A172 (cell line): ENCODE data around the gene GUCA2A. TPM values are rescaled to one million over a fixed set of nuclear protein-coding genes. Genes with fewer than 3 reads are reported as not detected.
"Not testable (repeated sequence)": the region's sequence is repeated elsewhere in the genome, so short reads cannot be mapped to it uniquely, and the experiment has no call there.

Source experiments
- DNase-seq: peaks from one replicate; pipeline ENCODE4 v3.0.0-alpha.2; 2015; ENCODE audit warnings: low spot score
- total RNA-seq: library from RNA; depleted of rRNA; stranded (reverse); fragments of >200 nt; shearing (Covaris generic); gene quantifications from 2 replicates; pipeline ENCODE4 v1.2.3, GENCODE V29; 2014; rRNA removed

Gene GUCA2A, protein sequence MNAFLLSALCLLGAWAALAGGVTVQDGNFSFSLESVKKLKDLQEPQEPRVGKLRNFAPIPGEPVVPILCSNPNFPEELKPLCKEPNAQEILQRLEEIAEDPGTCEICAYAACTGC
- not detected in 2 replicates for total RNA-seq

DNA sequence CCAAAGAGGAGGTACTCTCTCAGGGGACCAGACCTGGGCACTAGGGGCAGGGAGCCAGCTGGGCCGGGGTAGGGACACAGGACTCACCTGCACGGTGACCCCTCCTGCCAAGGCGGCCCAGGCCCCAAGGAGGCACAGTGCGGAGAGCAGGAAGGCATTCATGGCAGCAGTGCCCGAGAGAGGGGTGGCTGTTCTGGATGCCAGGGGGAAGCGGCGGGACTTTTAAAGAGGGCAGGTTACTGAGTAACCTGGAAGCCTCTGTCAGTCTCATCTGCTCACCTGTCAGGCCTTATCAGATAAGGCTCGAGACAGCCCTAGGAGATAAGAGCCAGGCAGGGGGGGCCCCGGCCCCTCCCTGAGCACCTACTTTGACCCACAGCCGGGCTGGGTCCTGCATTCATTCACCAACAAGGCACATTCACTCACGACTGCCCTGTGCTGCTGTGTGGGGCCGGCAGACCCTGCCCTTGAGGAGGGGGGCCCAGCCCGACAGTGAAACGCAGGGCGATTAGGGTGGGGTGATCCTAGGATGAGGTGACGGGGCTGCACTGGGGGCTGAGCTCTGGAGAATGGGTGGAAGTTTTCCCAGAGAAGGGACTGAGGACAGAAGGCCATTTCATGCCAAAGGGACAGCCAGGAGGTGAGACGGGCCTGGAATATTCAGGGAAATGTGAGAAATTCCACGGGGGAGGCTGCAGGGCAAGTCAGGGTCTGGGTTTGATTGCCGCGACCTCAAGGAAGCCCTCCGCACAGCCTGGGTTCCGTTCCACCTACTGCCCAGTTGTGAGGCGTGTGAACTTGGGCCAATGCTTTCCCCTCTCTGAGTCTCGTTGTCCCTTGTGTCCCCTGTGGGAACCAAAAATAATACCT is at the start of gene GUCA2A:
TSS of gene GUCA2A (minus strand) at position 195 of the 870 bp plus-strand sequence. CDS start at position 162, 33 bp downstream.
- no peak for DNase-seq

DNA sequence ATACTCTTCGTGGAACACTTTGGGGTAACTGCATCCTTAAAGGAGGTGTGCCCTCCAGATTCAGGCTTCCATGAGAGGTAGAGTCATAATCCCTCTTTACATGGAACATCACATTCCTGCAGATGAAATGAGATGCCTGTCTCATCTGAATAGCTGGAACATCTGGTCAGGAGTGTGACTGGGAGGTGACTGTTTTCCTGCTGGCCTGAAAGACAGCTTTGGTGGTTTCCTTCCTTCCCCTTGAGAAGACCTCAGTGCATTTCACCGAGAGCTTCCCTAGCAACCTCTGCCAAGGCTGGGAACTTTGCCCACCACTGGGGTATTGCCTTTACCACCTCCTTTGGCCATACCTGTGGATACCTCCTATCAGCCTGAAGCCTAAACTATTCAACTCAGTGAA is 46.7 kb upstream of the GUCA2A start:
- DNase-seq: no peak

GRCh38 chr1:42210421-42211133 is 46.0 kb upstream of the GUCA2A start:
- DNase-seq: no peak

DNA sequence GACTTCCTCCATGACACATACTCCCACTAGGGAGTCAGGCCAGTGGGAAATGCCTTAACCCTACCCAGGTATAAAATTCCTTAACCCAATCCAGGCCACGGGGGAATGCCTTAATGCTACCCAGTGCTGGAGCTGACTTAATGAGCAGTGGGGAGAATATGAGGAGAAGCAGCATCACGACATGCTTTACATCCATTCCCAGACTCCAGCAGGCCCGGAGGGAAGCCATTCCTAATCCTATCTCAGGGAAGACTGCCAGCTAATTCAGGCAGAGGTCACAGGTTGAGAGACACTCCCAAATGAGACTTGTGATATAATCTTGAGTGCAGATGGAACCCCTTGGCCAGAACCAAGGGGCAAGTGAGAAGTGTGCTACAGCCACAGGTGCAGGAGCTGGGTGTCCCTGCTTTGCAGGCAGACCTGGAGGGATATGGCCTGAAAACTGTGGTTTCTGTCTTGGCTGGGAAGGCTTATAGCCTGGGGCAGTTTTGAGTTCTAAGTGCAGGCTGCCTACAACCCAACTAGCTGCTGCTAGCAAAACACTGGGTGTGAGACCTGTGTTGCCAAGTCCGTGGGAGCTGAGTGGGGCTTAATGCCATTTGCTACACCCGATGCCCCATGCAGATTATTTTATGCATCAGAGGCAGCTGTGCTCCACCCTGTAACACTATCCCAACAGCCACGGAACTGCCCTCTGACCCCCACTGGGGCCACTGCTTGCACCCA is 45.1 kb upstream of the GUCA2A start:
- no peak for DNase-seq

- DNase-seq: not testable (repeated sequence)
These were observed 42.4 kb upstream of the GUCA2A start for GRCh38 chr1:42206930-42207329.

DNA sequence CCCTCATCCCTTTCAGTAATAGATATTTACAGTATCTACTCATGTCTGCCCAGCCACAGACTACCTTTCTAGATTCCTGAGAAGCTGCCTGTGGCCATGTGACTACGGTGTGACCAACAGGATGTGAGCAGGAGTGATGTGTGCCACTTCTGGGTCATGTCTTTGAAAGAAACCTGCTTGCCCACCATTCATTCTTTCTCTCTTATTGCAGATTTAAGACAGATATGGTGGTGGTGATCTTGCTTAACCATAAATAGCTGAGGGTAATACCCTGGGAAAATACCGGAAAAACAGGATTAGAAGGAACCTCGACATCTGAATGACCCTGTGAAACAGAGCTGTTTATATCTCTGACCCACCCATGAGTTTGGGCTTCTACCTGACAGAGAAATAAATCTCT is 41.6 kb upstream of the GUCA2A start:
- DNase-seq: no peak

GRCh38 chr1:42201986-42202385 is 37.4 kb upstream of the GUCA2A start:
- no peak for DNase-seq

GRCh38 chr1:42198251-42198650 is 33.7 kb upstream of the GUCA2A start:
- DNase-seq: no peak

- no peak for DNase-seq
These were observed 31.3 kb upstream of the GUCA2A start for GRCh38 chr1:42195841-42196240.

DNA sequence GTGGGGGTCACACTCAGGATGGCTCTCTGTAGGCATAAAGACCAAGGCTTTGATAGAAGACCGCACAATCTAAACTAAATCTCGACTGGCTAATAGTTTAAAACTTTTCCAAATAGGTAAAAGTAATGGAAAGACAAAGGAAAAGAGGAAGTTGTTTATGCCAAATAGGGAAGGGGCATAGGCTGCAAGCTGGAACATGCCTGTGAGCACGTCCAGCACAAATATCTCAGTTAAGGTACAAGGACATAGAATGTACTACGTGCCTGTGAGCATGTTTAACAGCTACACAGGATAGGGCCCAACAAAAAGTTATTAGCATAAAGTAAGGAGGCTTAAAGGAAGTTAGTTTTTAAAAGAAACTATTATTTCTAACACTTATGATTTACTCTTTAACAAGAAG is 27.6 kb upstream of the GUCA2A start:
- DNase-seq: no peak

DNA sequence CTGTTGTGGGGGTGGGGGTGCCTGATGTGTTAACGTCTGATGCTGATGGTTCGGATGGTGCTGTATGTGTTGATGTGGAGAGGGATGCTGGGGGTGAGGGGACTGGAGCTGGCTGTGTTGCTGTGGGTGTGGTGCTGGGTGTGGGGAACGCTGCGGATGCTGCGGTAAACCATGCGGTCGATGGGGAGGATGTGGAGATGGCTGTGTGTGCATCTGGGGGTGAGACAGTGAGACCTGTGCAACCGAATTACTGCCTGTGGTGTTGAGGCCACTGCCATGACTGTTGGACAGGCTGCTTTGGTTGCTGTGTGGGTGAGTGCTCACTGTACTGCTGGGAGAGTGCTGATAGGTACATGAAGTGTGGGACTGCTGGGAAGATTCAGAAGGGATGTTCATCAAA is 26.8 kb upstream of the GUCA2A start:
- DNase-seq: no peak

- DNase-seq: no peak
These were observed 25.6 kb upstream of the GUCA2A start for GRCh38 chr1:42189931-42190853.

DNA sequence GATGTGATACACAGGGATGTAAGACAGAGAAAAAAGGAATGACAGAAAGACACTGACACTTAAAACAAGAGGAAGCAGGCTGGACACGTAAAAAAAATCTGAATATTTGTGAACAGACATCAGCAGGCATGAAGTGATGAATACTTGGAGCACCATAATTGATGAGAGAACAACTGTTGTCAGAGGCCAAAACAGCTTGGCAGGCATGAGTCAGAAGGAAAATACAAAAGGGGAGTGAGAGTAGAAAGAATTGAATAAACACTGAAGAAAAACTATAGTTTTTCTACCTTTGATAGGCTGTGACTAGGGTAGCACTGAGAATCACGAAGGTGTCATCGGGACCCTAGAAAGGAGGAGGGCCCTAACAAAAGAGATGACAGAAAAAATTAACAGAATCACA is 21.6 kb upstream of the GUCA2A start:
- DNase-seq: no peak

GRCh38 chr1:42184616-42185015 is 20.1 kb upstream of the GUCA2A start:
- no peak for DNase-seq

DNA sequence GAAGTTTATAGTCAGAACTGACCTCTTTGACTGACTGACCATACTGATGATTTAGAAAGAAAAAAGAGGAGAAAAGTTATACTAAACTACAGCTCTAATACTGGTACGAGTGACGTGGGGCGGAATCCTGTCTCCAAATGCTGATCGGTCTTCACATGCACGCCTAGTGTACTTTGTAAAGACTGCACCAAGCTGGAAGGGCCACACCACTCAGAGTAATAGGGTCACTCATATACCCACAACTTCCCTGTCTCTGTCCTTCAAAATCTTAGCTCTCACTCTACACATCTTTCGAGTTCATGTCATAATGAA is 19.4 kb upstream of the GUCA2A start:
- no peak for DNase-seq

- DNase-seq: no peak
These were observed 18.8 kb upstream of the GUCA2A start for GRCh38 chr1:42183210-42183956.

- DNase-seq: no peak
These were observed 17.1 kb upstream of the GUCA2A start for GRCh38 chr1:42181687-42182086.

DNA sequence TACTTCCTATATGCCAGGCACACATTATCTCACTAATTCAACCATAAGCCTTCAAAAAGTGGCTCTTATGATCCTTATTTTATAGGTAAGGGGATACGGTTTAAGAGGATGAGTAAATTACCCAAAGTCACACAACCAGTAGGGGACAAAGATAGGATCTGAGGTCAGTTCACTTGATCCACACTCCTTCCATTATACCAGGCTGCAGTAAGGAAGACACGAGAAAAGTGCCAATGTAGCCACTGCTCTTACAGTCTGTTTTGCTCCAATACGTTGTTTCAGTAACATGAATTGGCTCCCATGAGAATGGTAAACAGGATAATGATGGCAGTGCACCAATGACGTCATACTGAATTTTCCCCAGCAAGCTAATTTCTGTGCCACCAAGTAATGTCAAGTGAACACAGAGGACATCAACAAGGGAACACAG is 15.4 kb upstream of the GUCA2A start:
- no peak for DNase-seq

DNA sequence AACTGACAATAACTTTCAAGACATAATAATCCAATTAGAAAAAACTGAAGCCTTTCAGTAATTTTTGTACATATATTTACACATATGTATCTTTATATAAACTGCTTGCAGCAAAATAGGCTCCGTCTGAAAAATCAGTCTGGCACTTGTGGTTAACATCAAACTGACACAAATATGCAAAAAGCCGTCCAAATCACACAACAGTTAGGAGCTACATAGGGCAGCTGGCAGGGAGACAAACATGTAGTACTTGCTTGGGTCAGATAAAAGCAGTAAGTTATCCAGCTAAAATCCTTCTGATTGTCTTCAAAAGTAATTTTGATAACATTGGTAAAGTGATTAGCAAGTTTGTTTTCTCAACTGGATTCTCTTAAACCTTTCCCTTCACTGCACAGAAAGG is 14.7 kb upstream of the GUCA2A start:
- no peak for DNase-seq

- no peak for DNase-seq
These were observed 13.7 kb upstream of the GUCA2A start for GRCh38 chr1:42178249-42178648.
